ENCODE measurements around the gene ADD3. TPM values are rescaled to one million over a fixed set of nuclear protein-coding genes. Genes with fewer than 3 reads are reported as not detected.

ADD3 gene
- polyA plus RNA-seq, 3 donors, result 94.8 to 126 (median 111) TPM

- H3K4me3 ChIP-seq (replicated peaks in 1 of 3; ENCODE audit: low read depth in 2 of 3, low read length in 3 of 3), result peak overlapping the region in 1 of 3 experiments; percentile 60
These were observed 67.9 kb downstream of the ADD3 start for GRCh38 chr10:110075686-110076085.

DNA sequence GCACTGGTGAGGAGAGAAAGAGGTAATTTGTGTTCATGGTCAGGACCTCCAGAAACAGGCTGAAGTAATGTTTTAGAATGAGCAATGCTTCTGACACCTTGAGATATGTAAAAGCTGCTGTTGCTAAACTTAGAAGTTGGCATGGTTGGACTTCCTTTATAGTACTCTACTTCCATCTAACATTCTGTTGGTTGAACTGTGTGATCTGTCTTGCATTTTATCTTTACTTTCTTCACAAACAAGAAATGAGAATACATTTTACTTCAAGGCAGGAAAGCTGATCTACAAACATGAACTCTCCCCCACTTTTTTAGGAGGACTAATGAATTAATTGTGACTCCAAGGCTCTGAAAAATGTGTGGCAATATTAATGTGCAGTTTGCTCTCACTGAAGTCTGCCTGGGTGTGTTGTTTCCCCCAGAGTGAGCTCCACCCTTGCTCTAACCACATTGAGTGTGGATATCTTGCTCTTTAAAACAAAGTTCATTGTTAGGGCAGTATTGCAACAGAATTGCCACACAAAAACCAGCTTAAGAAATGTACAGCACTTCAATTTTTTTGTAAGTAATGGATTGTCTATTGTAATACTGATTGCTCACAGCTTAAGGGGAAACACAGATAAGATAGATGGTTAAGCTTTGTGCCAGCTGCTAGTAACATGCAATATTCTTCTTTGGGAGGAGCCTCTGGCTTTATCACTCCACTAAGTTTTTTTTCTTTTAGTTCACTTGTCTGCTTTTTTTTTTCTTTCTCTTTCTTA, 69.0 kb downstream of the ADD3 start:
- Histone ChIP-seq H3K79me2 (ENCODE audit: insufficient read depth, low read length) (peaks cover 74% of the 10 kb centered on the region), H3K9me3 (replicated peaks in 1 of 2; ENCODE audit: control insufficient read depth in 1 of 2, insufficient read depth in 1 of 2, low read length in 2 of 2) (no peaks in the 10 kb centered on the region), H3K4me2 (replicated peaks; ENCODE audit: extremely low read depth, low read length, poor library complexity, severe bottlenecking) (peak overlapping the region; percentile 68), H3K27me3 (ENCODE audit: control insufficient read depth in 2 of 2, insufficient read depth in 2 of 2, low read length in 2 of 2) (no peaks in the 10 kb centered on the region), H2AFZ (ENCODE audit: insufficient read depth, low read depth, low read length, poor library complexity, severe bottlenecking) (no peak overlapping the region), H3K27ac (ENCODE audit: low read depth in 1 of 2, low read length in 2 of 2) (peak overlapping the region; percentile 73 to 95), H3K36me3 (replicated peaks in 1 of 2; ENCODE audit: control insufficient read depth in 1 of 2, insufficient read depth in 2 of 2, low read length in 2 of 2) (no peaks in the 10 kb centered on the region), H4K20me1 (ENCODE audit: insufficient read depth, low read length) (no peaks in the 10 kb centered on the region), H3K4me3 (replicated peaks in 1 of 3; ENCODE audit: low read depth in 2 of 3, low read length in 3 of 3) (peak overlapping the region; percentile 19 to 60 (median 42)), H3K4me1 (ENCODE audit: control insufficient read depth in 1 of 2, insufficient read depth in 2 of 2, low read length in 2 of 2) (peaks cover 78 to 95% of the 10 kb centered on the region in 2 donors), H3K9ac (ENCODE audit: insufficient read depth, low read length, poor library complexity, severe bottlenecking) (peak overlapping the region; percentile 60)
- intact Hi-C loops (cut with micrococcal nuclease), result loop anchor here in 1 of 2 donors (5.0 to 10.0 kb wide), 2 partner anchors 69 to 428 kb away; partner anchors contain the start of gene ADD3
- TF ChIP-seq, protein P1, sequence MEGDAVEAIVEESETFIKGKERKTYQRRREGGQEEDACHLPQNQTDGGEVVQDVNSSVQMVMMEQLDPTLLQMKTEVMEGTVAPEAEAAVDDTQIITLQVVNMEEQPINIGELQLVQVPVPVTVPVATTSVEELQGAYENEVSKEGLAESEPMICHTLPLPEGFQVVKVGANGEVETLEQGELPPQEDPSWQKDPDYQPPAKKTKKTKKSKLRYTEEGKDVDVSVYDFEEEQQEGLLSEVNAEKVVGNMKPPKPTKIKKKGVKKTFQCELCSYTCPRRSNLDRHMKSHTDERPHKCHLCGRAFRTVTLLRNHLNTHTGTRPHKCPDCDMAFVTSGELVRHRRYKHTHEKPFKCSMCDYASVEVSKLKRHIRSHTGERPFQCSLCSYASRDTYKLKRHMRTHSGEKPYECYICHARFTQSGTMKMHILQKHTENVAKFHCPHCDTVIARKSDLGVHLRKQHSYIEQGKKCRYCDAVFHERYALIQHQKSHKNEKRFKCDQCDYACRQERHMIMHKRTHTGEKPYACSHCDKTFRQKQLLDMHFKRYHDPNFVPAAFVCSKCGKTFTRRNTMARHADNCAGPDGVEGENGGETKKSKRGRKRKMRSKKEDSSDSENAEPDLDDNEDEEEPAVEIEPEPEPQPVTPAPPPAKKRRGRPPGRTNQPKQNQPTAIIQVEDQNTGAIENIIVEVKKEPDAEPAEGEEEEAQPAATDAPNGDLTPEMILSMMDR (IDR thresholded peaks at IDR 0.05), result no peak
- Mint-ChIP-seq H3K27me3 (ENCODE audit: low read depth in 3 of 3) (no peaks in the 10 kb centered on the region), H3K36me3 (peaks cover 24 to 26% of the 10 kb centered on the region in 2 donors), H3K9me3 (peaks cover 0 to 10% (median 4%) of the 10 kb centered on the region in 7 donors), H3K27ac (peak overlapping the region; percentile 99 to 100 (median 99)), H3K4me1 (peaks cover 69% of the 10 kb centered on the region), H3K4me3 (peak overlapping the region; percentile 65 to 82)
- peak; percentile 94 to 98 (median 94) for DNase-seq

More at GRCh38 chr10:110075686-110076085, 67.9 kb downstream of the ADD3 start:
- intact Hi-C loops (cut with micrococcal nuclease), result loop anchor here in 1 of 2 donors (5.0 to 10.0 kb wide), 2 partner anchors 68 to 429 kb away; partner anchors contain the start of gene ADD3
- no peak for DNase-seq
- H3K27ac Mint-ChIP-seq, result peak overlapping the region; percentile 89 to 100 (median 97)
- Histone ChIP-seq H3K36me3 (replicated peaks in 1 of 2; ENCODE audit: control insufficient read depth in 1 of 2, insufficient read depth in 2 of 2, low read length in 2 of 2) (no peaks in the 10 kb centered on the region), H3K4me1 (ENCODE audit: control insufficient read depth in 1 of 2, insufficient read depth in 2 of 2, low read length in 2 of 2) (peaks cover 72 to 94% of the 10 kb centered on the region in 2 donors), H3K79me2 (ENCODE audit: insufficient read depth, low read length) (peaks cover 78% of the 10 kb centered on the region), H3K27ac (ENCODE audit: low read depth in 1 of 2, low read length in 2 of 2) (peak overlapping the region; percentile 12 to 95), H2AFZ (ENCODE audit: insufficient read depth, low read depth, low read length, poor library complexity, severe bottlenecking) (no peak overlapping the region), H4K20me1 (ENCODE audit: insufficient read depth, low read length) (no peaks in the 10 kb centered on the region), H3K4me2 (replicated peaks; ENCODE audit: extremely low read depth, low read length, poor library complexity, severe bottlenecking) (peak overlapping the region; percentile 68), H3K9me3 (replicated peaks in 1 of 2; ENCODE audit: control insufficient read depth in 1 of 2, insufficient read depth in 1 of 2, low read length in 2 of 2) (no peaks in the 10 kb centered on the region), H3K27me3 (ENCODE audit: control insufficient read depth in 2 of 2, insufficient read depth in 2 of 2, low read length in 2 of 2) (no peaks in the 10 kb centered on the region), H3K9ac (ENCODE audit: insufficient read depth, low read length, poor library complexity, severe bottlenecking) (no peak overlapping the region)
- H3K27me3 Mint-ChIP-seq (ENCODE audit: low read depth in 3 of 3), result no peaks in the 10 kb centered on the region
- peaks cover 24% of the 10 kb centered on the region in 2 donors for H3K36me3 Mint-ChIP-seq
- H3K9me3 Mint-ChIP-seq, result peaks cover 0 to 10% (median 4%) of the 10 kb centered on the region in 7 donors
- TF ChIP-seq, protein P1 (IDR thresholded peaks at IDR 0.05), result no peak
- peaks cover 71% of the 10 kb centered on the region for H3K4me1 Mint-ChIP-seq
- H3K4me3 Mint-ChIP-seq, result no peak overlapping the region

All from CD14-positive monocyte (primary cell).